ENCODE measurements around the gene PLA2G2F.
A peak's percentile ranks its signal among the peaks of the same experiment; 100 is the strongest.

Gene PLA2G2F

GRCh38 chr1:20192364-20192763 is 53.2 kb downstream of the PLA2G2F start:
- no peak for DNase-seq

- DNase-seq: no peak
Observed at GRCh38 chr1:20192871-20193411, 53.8 kb downstream of the PLA2G2F start.

GRCh38 chr1:20194224-20194623 is 55.1 kb downstream of the PLA2G2F start:
- no peak for DNase-seq

- DNase-seq: peak; percentile 62
Observed at GRCh38 chr1:20194757-20195461, 55.8 kb downstream of the PLA2G2F start.

GRCh38 chr1:20195462-20195780 is 56.3 kb downstream of the PLA2G2F start:
- DNase-seq: no peak

GRCh38 chr1:20197329-20197791 is 58.2 kb downstream of the PLA2G2F start:
- DNase-seq: no peak

GRCh38 chr1:20198296-20198695 is 59.2 kb downstream of the PLA2G2F start:
- DNase-seq: no peak

- DNase-seq: no peak
Observed at GRCh38 chr1:20198918-20199317, 59.8 kb downstream of the PLA2G2F start.

- DNase-seq: no peak
Observed at GRCh38 chr1:20199403-20199802, 60.3 kb downstream of the PLA2G2F start.

- no peak for DNase-seq
Observed at GRCh38 chr1:20199840-20200239, 60.7 kb downstream of the PLA2G2F start.

Measured in CD4-positive, alpha-beta T cell treated with Interferon gamma for 1 hour (primary cell).